GM23338 (cell line): ENCODE measurements around the gene CD300LB. TPM values are rescaled to one million over a fixed set of nuclear protein-coding genes. Genes with fewer than 3 reads are reported as not detected.
"Not testable (repeated sequence)": the region's sequence is repeated elsewhere in the genome, so short reads cannot be mapped to it uniquely, and the experiment has no call there.

Experiments used
- ATAC-seq: fragments of 200-7000 bp; cut with Tn5 transposase; 3 replicates; pipeline ENCODE4 v1.9.1; 2020
- DNase-seq: peaks from one replicate; pipeline ENCODE4 v3.0.0-alpha.2; 2015; ENCODE audit warnings: low spot score
- H2AFZ ChIP-seq: fragments of 200-600 bp; sonication (generic); 2 replicates; pipeline ENCODE4 v1.8.0; 2016; ENCODE audit warnings: antibody characterized with exemption, mild to moderate bottlenecking, moderate library complexity
- H3F3A ChIP-seq: fragments of 200-600 bp; sonication (generic); replicated peaks from 2 replicates; pipeline ENCODE4 v1.8.0; 2017; ENCODE audit warnings: antibody characterized with exemption, mixed run types, low read depth
- H3K27ac ChIP-seq: fragments of 200-600 bp; sonication (generic); 2 replicates; pipeline ENCODE4 v1.6.1; 2016; ENCODE audit warnings: low read depth
- H3K27me3 ChIP-seq: fragments of 200-600 bp; sonication (generic); 2 replicates; pipeline ENCODE4 v1.8.0; 2016; ENCODE audit warnings: mild to moderate bottlenecking, mixed run types, moderate library complexity; ENCODE audit not compliant: insufficient read depth
- H3K36me3 ChIP-seq: fragments of 200-600 bp; sonication (generic); 2 replicates; pipeline ENCODE4 v1.8.0; 2016; ENCODE audit warnings: mild to moderate bottlenecking; ENCODE audit not compliant: insufficient read depth
- H3K4me1 ChIP-seq: fragments of 200-600 bp; sonication (generic); 2 replicates; pipeline ENCODE4 v1.8.0; 2016; ENCODE audit warnings: mild to moderate bottlenecking, moderate library complexity; ENCODE audit not compliant: insufficient read depth
- H3K4me2 ChIP-seq: fragments of 200-600 bp; sonication (generic); 2 replicates; pipeline ENCODE4 v1.7.1; 2017; ENCODE audit warnings: mixed run types
- H3K4me3 ChIP-seq: fragments of 200-600 bp; sonication (generic); 2 replicates; pipeline ENCODE4 v1.6.1; 2016; ENCODE audit warnings: mixed run types
- H3K79me2 ChIP-seq: fragments of 200-600 bp; sonication (generic); replicated peaks from 2 replicates; pipeline ENCODE4 v1.8.0; 2017; ENCODE audit warnings: mild to moderate bottlenecking; ENCODE audit not compliant: insufficient read depth
- H3K9me2 ChIP-seq: fragments of 200-600 bp; sonication (generic); 2 replicates; pipeline ENCODE4 v1.8.0; 2017; ENCODE audit not compliant: insufficient read depth
- H4K20me1 ChIP-seq: fragments of 200-600 bp; sonication (generic); replicated peaks from 2 replicates; pipeline ENCODE4 v1.8.0; 2017; ENCODE audit warnings: mild to moderate bottlenecking; ENCODE audit not compliant: insufficient read depth
- H3K27ac Mint-ChIP-seq: 2 replicates; pipeline ENCODE4 v1.8.0; 2020; ENCODE audit warnings: inconsistent platforms, mild to moderate bottlenecking, moderate library complexity, mixed read lengths
- H3K27me3 Mint-ChIP-seq: 3 replicates; pipeline ENCODE4 v1.8.0; 2022; ENCODE audit warnings: low read depth, mild to moderate bottlenecking, moderate library complexity, mixed read lengths, inconsistent platforms; ENCODE audit not compliant: insufficient read depth, poor library complexity
- H3K36me3 Mint-ChIP-seq: 3 replicates; pipeline ENCODE4 v1.8.0; 2021; ENCODE audit warnings: low read depth, mild to moderate bottlenecking, inconsistent platforms, moderate library complexity, mixed read lengths
- H3K4me1 Mint-ChIP-seq: 3 replicates; pipeline ENCODE4 v1.8.0; 2020; ENCODE audit warnings: mild to moderate bottlenecking, inconsistent platforms, mixed read lengths
- H3K4me3 Mint-ChIP-seq: 3 replicates; pipeline ENCODE4 v1.8.0; 2021; ENCODE audit warnings: moderate library complexity, mild to moderate bottlenecking, inconsistent platforms, mixed read lengths
- H3K9me3 Mint-ChIP-seq: 3 replicates; pipeline ENCODE4 v1.8.0; 2020; ENCODE audit warnings: moderate library complexity, mild to moderate bottlenecking, inconsistent platforms, mixed read lengths
- CREB1 ChIP-seq: fragments of 250-450 bp; sonication (Bioruptor Pico); IDR thresholded peaks from 2 replicates; pipeline ENCODE4 v1.5.0; 2020; ENCODE audit warnings: low read depth, mild to moderate bottlenecking, moderate library complexity
- CTCF ChIP-seq, 2 experiments: fragments of 200-600 bp in 1 of 2; sonication (generic) in 1 of 2; conservative IDR thresholded peaks; 2 replicates each; pipeline versions ENCODE4 v1.5.1 to v1.6.1; 2016 to 2017; ENCODE audit warnings: antibody characterized with exemption in 2 of 2, low read depth in 2 of 2, mild to moderate bottlenecking in 2 of 2, moderate library complexity in 1 of 2
- ETS1 ChIP-seq: IDR thresholded peaks from 2 replicates; pipeline ENCODE4 v1.6.1; 2016; ENCODE audit warnings: antibody characterized with exemption
- EZH2 ChIP-seq: fragments of 200-600 bp; sonication (generic); IDR thresholded peaks from one replicate; pipeline ENCODE4 v1.8.0; 2017; ENCODE audit warnings: antibody characterized with exemption, mild to moderate bottlenecking, low read depth; ENCODE audit not compliant: unreplicated experiment
- EZH2phosphoT487 ChIP-seq: fragments of 200-600 bp; sonication (generic); IDR thresholded peaks from one replicate; pipeline ENCODE4 v1.8.1; 2018; ENCODE audit warnings: antibody characterized with exemption; ENCODE audit not compliant: unreplicated experiment
- JUNB ChIP-seq: IDR thresholded peaks from one replicate; pipeline ENCODE4 v1.6.1; 2016; ENCODE audit warnings: antibody characterized with exemption; ENCODE audit not compliant: unreplicated experiment
- NANOG ChIP-seq: IDR thresholded peaks from 2 replicates; pipeline ENCODE4 v1.6.1; 2016; ENCODE audit warnings: antibody characterized with exemption, borderline replicate concordance
- POLR2AphosphoS5 ChIP-seq: IDR thresholded peaks from 2 replicates; pipeline ENCODE4 v1.6.1; 2016; ENCODE audit warnings: antibody characterized with exemption, low read depth
- STAT1 ChIP-seq: IDR thresholded peaks from one replicate; pipeline ENCODE4 v1.6.1; 2016; ENCODE audit warnings: antibody characterized with exemption; ENCODE audit not compliant: unreplicated experiment
- ZNF114 ChIP-seq: fragments of 250-450 bp; sonication (Bioruptor Pico); IDR thresholded peaks from 2 replicates; pipeline ENCODE4 v1.5.0; 2020; ENCODE audit warnings: mild to moderate bottlenecking, moderate library complexity
- ZNF331 ChIP-seq: fragments of 250-450 bp; sonication (Bioruptor Pico); IDR thresholded peaks from 2 replicates; pipeline ENCODE4 v1.5.0; 2020; ENCODE audit warnings: low read depth, mild to moderate bottlenecking, moderate library complexity
- ZNF462 ChIP-seq: fragments of 250-450 bp; sonication (Bioruptor Pico); IDR thresholded peaks from 2 replicates; pipeline ENCODE4 v1.5.0; 2020; ENCODE audit warnings: mild to moderate bottlenecking, moderate library complexity
- polyA plus RNA-seq: library from polyadenylated mRNA; unstranded; fragments of >200 nt; fragmentation: Nextera tagmentation; extraction: Ambion mirVana; gene quantifications from 2 replicates; pipeline ENCODE4 v1.2.1, GENCODE V29; 2016
- total RNA-seq: library from RNA; depleted of rRNA; stranded (reverse); fragments of >200 nt; shearing (Covaris generic); gene quantifications from 2 replicates; pipeline ENCODE4 v1.2.3, GENCODE V29; 2014

CD300LB gene
- total and polyA plus RNA-seq, 2 experiments from 2014 or later = not detected

GRCh38 chr17:74503949-74504348 is 27.3 kb downstream of the CD300LB start:
- not testable (repeated sequence) for H3K27ac Mint-ChIP-seq, DNase-seq, H3F3A ChIP-seq, H3K36me3 Mint-ChIP-seq, H4K20me1 ChIP-seq, H3K4me1 ChIP-seq, H2AFZ ChIP-seq, H3K27me3 ChIP-seq, H3K9me2 ChIP-seq, H3K4me2 ChIP-seq, H3K4me1 Mint-ChIP-seq, H3K9me3 Mint-ChIP-seq, ATAC-seq, H3K27ac ChIP-seq, H3K36me3 ChIP-seq, H3K27me3 Mint-ChIP-seq, H3K79me2 ChIP-seq, H3K4me3 Mint-ChIP-seq
- H3K4me3 ChIP-seq = 0 out of 2 replicates have a peak overlapping the region, but pooled peaks have one; percentile 26

- no peaks in the 10 kb centered on the region for H3K9me3 Mint-ChIP-seq
- Histone ChIP-seq H4K20me1 (no peaks in the 10 kb centered on the region), H3K27me3 (no peaks in the 10 kb centered on the region), H3K9me2 (no peaks in the 10 kb centered on the region), H3K4me3 (no peak overlapping the region), H3K36me3 (no peaks in the 10 kb centered on the region), H3K27ac (no peak overlapping the region), H3K4me1 (no peaks in the 10 kb centered on the region), H2AFZ (no peak overlapping the region), H3K79me2 (no peaks in the 10 kb centered on the region), H3F3A (no peaks in the 10 kb centered on the region), H3K4me2 (no peak overlapping the region)
- no peaks in the 10 kb centered on the region for H3K27me3 Mint-ChIP-seq
- H3K4me1 Mint-ChIP-seq = no peaks in the 10 kb centered on the region
- H3K4me3 Mint-ChIP-seq = no peak overlapping the region
- ATAC-seq (no peak), DNase-seq (no peak)
- no peaks in the 10 kb centered on the region for H3K36me3 Mint-ChIP-seq
- no peak overlapping the region for H3K27ac Mint-ChIP-seq
- TF ChIP-seq EZH2 (no peak), NANOG (no peak), ZNF331 (CRISPR knock-in tag) (no peak), POLR2AphosphoS5 (no peak), ZNF114 (CRISPR knock-in tag) (no peak), ZNF462 (no peak), CTCF (conservative IDR thresholded peaks at IDR 0.05; ENCODE audit: low read depth in 2 of 2) (no peak), STAT1 (no peak), ETS1 (no peak), CREB1 (CRISPR knock-in tag) (no peak), EZH2phosphoT487 (no peak), JUNB (no peak)
Observed at GRCh38 chr17:74502861-74503260, 28.4 kb downstream of the CD300LB start.
